ENCODE measurements around the gene IPO4. TPM values are rescaled to one million over a fixed set of nuclear protein-coding genes. Genes with fewer than 3 reads are reported as not detected.
"Not testable (repeated sequence)": the region's sequence is repeated elsewhere in the genome, so short reads cannot be mapped to it uniquely, and the experiment has no call there.

IPO4 gene
- total RNA-seq, 6 experiments from 2014 or later = 70.4 to 85.2 (median 79.4) TPM

DNA sequence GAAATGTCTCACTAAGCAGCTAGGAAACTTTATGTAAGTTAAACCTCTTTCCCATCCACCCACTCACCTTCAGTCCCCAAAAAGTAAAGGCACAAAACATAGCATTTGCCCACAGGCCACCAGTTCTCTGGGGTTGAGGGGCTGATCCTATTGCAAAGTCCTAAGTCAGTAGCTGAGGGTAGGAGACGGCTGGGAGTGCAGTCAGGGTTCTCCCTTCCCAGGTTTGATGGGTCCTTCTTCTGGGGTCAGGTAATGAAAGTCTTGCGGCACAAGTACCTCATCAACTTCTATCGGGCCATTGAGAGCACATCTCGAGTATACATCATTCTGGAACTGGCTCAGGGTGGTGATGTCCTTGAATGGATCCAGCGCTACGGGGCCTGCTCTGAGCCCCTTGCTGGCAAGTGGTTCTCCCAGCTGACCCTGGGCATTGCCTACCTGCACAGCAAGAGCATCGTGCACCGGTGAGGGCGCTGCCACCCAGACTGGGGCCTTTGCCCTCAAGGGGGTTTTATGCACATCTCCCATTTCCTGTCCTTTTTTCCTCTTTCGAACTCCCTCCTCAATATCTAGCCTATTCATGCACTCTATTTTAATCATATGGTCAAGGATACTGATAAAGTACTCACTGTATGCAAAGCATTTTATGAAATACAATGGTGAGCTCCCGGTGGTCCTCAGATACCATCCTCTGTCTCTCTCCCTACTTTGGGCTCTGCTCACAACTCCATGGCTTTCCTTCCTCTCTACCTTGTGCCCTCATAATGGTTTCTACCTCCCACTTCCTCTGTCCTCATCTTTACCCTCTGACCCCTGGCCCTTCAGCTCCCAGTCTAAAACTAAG, 17.9 kb upstream of the IPO4 start:
- Mint-ChIP-seq H3K27ac (no peak overlapping the region), H3K27me3 (ENCODE audit: insufficient read depth) (no peaks in the 10 kb centered on the region; the same call in 1 of the 2 replicates), H3K4me3 (no peak overlapping the region), H3K36me3 (ENCODE audit: low read depth) (peaks cover 61% of the 10 kb centered on the region), H3K9me3 (peaks cover 7% of the 10 kb centered on the region), H3K4me1 (ENCODE audit: low read depth) (peaks cover 3% of the 10 kb centered on the region)
- DNase-seq = no peak
- TF ChIP-seq, protein P1, sequence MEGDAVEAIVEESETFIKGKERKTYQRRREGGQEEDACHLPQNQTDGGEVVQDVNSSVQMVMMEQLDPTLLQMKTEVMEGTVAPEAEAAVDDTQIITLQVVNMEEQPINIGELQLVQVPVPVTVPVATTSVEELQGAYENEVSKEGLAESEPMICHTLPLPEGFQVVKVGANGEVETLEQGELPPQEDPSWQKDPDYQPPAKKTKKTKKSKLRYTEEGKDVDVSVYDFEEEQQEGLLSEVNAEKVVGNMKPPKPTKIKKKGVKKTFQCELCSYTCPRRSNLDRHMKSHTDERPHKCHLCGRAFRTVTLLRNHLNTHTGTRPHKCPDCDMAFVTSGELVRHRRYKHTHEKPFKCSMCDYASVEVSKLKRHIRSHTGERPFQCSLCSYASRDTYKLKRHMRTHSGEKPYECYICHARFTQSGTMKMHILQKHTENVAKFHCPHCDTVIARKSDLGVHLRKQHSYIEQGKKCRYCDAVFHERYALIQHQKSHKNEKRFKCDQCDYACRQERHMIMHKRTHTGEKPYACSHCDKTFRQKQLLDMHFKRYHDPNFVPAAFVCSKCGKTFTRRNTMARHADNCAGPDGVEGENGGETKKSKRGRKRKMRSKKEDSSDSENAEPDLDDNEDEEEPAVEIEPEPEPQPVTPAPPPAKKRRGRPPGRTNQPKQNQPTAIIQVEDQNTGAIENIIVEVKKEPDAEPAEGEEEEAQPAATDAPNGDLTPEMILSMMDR (IDR thresholded peaks at IDR 0.05) = no peak

DNA sequence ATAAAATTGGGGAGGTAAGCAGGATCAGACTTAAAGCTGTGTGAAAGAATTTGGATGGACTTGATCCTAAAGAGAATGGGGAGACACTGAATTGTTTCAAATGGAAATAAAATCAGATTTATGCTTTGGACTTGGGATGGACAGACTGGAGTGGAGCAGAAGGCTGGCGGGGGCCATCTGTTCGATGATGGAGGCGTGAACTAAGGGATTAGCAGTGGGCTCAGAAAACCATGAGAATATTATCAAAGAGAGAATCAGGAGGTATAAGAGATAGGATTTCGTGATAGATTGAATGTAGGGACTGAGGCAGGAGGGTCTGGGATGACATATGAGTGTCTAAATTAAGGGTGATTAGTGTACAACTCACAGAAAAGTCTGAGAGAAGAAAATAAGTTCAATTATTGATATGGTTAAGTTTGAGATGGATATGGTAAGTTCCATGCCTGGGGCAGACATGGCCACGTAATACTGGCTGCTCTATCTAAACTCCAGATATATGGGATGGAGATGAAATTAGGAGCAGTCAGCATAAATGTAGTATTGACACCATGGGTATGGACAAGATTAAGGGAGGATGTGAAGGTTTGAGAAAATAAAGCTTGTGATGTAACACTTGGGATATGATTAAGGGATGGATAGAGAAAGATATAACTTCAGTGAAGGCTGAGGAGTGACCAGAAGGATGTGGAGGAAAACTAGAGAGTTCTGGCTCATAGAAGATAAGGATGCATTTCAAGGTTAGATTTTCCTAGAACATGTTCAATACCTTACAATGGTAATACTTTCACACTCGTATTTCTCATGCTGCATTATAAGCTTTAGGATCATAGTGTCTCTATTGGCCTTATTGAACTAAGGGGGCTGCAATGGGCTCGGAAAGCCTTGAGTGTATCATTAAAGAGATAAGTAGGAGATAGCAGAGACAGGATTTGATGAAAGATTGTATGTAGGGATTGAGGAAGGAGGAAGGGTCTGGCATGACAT, 15.8 kb upstream of the IPO4 start:
- TF ChIP-seq, protein P1 (IDR thresholded peaks at IDR 0.05) = no peak
- peaks cover 62% of the 10 kb centered on the region for H3K36me3 Mint-ChIP-seq (ENCODE audit: low read depth)
- H3K4me3 Mint-ChIP-seq = no peak overlapping the region

GRCh38 chr14:24203249-24203886, 14.8 kb upstream of the IPO4 start:
- not testable (repeated sequence) for H3K4me3 Mint-ChIP-seq; H3K27ac Mint-ChIP-seq; DNase-seq; H3K27me3 Mint-ChIP-seq (ENCODE audit: insufficient read depth)
- Mint-ChIP-seq H3K4me1 (ENCODE audit: low read depth) (peaks cover 11% of the 10 kb centered on the region), H3K9me3 (peaks cover 10% of the 10 kb centered on the region), H3K36me3 (ENCODE audit: low read depth) (peaks cover 71% of the 10 kb centered on the region)

More for the DNA sequence above, 15.8 kb upstream of the IPO4 start:
- Mint-ChIP-seq H3K9me3 (peaks cover 10% of the 10 kb centered on the region), H3K4me1 (ENCODE audit: low read depth) (peaks cover under 1% of the 10 kb centered on the region; the same call in 1 of the 2 replicates), H3K27me3 (ENCODE audit: insufficient read depth) (no peaks in the 10 kb centered on the region; the same call in 1 of the 2 replicates), H3K27ac (no peak overlapping the region)
- no peak for DNase-seq

- DNase-seq; H3K4me3 Mint-ChIP-seq; H3K27me3 Mint-ChIP-seq (ENCODE audit: insufficient read depth); H3K27ac Mint-ChIP-seq: not testable (repeated sequence)
- Mint-ChIP-seq H3K36me3 (ENCODE audit: low read depth) (peaks cover 63% of the 10 kb centered on the region), H3K4me1 (ENCODE audit: low read depth) (peaks cover 13% of the 10 kb centered on the region), H3K9me3 (peaks cover 10% of the 10 kb centered on the region)
These were observed 13.9 kb upstream of the IPO4 start for GRCh38 chr14:24202538-24202937.

DNA sequence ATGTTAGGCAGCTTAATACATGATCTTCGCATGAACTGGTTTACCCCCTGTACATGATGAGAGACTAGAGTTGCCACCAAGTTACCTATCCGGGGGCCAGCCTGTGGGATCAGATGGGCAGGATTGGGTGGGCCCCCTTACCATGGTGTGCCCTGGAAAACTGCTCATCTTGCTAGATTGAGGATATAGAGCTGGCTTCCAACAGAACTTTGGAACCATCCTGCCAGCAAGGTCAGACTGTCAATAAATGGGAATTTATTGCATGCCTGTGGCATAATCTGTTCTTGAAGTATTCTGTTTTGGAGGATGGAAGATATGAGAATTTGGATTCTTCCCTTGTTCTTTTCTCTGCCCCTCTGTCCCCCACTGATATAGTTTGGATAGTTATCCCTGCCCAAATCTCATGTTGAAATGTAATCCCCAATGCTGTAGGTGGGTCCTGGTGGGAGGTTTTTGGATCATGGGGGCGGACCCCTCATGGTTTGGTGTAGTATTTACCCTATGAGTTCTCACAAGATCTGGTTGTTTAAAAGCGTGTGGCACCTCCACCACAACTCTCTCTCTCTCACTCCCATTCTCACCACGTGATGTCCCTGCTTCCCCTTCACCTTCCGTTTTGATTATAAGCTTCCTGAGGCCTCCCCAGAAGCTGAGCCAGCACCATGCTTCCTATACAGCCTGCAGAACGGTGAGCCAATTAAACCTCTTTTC, 10.4 kb upstream of the IPO4 start:
- H3K27ac Mint-ChIP-seq = peak overlapping the region; percentile 35

More for the DNA sequence above, 10.4 kb upstream of the IPO4 start:
- Mint-ChIP-seq H3K27me3 (ENCODE audit: insufficient read depth) (no peaks in the 10 kb centered on the region; the same call in none of the 2 replicates), H3K36me3 (ENCODE audit: low read depth) (peaks cover 50% of the 10 kb centered on the region), H3K4me1 (ENCODE audit: low read depth) (peaks cover 36% of the 10 kb centered on the region), H3K4me3 (no peak overlapping the region; the same call in 1 of the 2 replicates), H3K9me3 (peaks cover 10% of the 10 kb centered on the region)
- DNase-seq = no peak
- TF ChIP-seq, protein P1 (IDR thresholded peaks at IDR 0.05) = no peak
